GM12878 (cell line): Measurements from ENCODE around the gene KISS1R. TPM values are rescaled to one million over a fixed set of nuclear protein-coding genes. Genes with fewer than 3 reads are reported as not detected.
A peak's percentile ranks its signal among the peaks of the same experiment; 100 is the strongest.

Experiments used
- ASH2L ChIP-seq: fragments of 300-600, 200-600 bp; sonication (generic); IDR thresholded peaks from 2 replicates; pipeline ENCODE4 v1.6.1; 2017; ENCODE audit warnings: low read depth, mild to moderate bottlenecking, borderline replicate concordance
- CREM ChIP-seq: IDR thresholded peaks from 2 replicates; pipeline ENCODE4 v1.6.1; 2014; ENCODE audit warnings: antibody characterized with exemption, low read depth
- EED ChIP-seq: sonication (generic); IDR thresholded peaks from 2 replicates; pipeline ENCODE4 v1.6.1; 2016; ENCODE audit warnings: antibody characterized with exemption, low read depth
- ELK1 ChIP-seq: IDR thresholded peaks from 2 replicates; pipeline ENCODE4 v1.6.1; 2012; ENCODE audit warnings: low read depth, low read length, improper control_type of control experiment
- ETV6 ChIP-seq, 2 experiments: fragments of 450-650 bp in 1 of 2; IDR thresholded peaks in 1 of 2; conservative IDR thresholded peaks in 1 of 2; 2 replicates each; pipeline ENCODE4 v1.6.1; 2014; ENCODE audit warnings: antibody characterized with exemption in 1 of 2, borderline replicate concordance in 1 of 2, low read depth in 1 of 2, mild to moderate bottlenecking in 1 of 2, moderate library complexity in 1 of 2
- FOS ChIP-seq: IDR thresholded peaks from 3 replicates; pipeline ENCODE4 v1.6.1; 2011; ENCODE audit warnings: borderline replicate concordance; ENCODE audit not compliant: insufficient read length; ENCODE audit errors: extremely low read depth
- HDAC2 ChIP-seq: fragments of 200-600 bp; sonication (generic); IDR thresholded peaks from 2 replicates; pipeline ENCODE4 v1.6.1; 2017
- IKZF1 ChIP-seq: fragments of 450-650 bp; conservative IDR thresholded peaks from 2 replicates; pipeline ENCODE4 v1.6.1; 2017; ENCODE audit warnings: antibody characterized with exemption, mild to moderate bottlenecking
- IKZF2 ChIP-seq, 2 experiments: fragments of 450-650 bp; IDR thresholded peaks; 2 replicates each; pipeline ENCODE4 v1.6.1; 2017; ENCODE audit warnings: mild to moderate bottlenecking in 2 of 2, moderate library complexity in 2 of 2
- KLF5 ChIP-seq: fragments of 450-650 bp; IDR thresholded peaks from 2 replicates; pipeline ENCODE4 v1.6.1; 2014; ENCODE audit warnings: mild to moderate bottlenecking; ENCODE audit not compliant: partially characterized antibody
- NBN ChIP-seq: fragments of 450-650 bp; IDR thresholded peaks from 2 replicates; pipeline ENCODE4 v1.6.1; 2016
- NR2C1 ChIP-seq: fragments of 450-650 bp; IDR thresholded peaks from 2 replicates; pipeline ENCODE4 v1.6.1; 2017; ENCODE audit warnings: antibody characterized with exemption, mild to moderate bottlenecking, moderate library complexity
- POU2F2 ChIP-seq: IDR thresholded peaks from 3 replicates; pipeline ENCODE4 v1.6.1; 2011; ENCODE audit warnings: low read depth, mild to moderate bottlenecking, low read length, borderline replicate concordance
- REST ChIP-seq: IDR thresholded peaks from 2 replicates; pipeline ENCODE4 v1.6.1; 2012; ENCODE audit warnings: mild to moderate bottlenecking, low read depth, low read length
- RUNX3 ChIP-seq: IDR thresholded peaks from 2 replicates; pipeline ENCODE4 v1.6.1; 2012; ENCODE audit warnings: low read length, inconsistent platforms
- SIN3A ChIP-seq: IDR thresholded peaks from 2 replicates; pipeline ENCODE4 v1.6.1; 2012; ENCODE audit warnings: low read depth, low read length, improper control_type of control experiment
- SPI1 ChIP-seq: IDR thresholded peaks from 2 replicates; pipeline ENCODE4 v1.6.1; 2011; ENCODE audit warnings: low read depth, mild to moderate bottlenecking, low read length, moderate library complexity, borderline replicate concordance; ENCODE audit not compliant: insufficient read depth
- SREBF2 ChIP-seq: IDR thresholded peaks from 2 replicates; pipeline ENCODE4 v1.6.1; 2012; ENCODE audit warnings: mild to moderate bottlenecking, low read length
- TBL1XR1 ChIP-seq: IDR thresholded peaks from 2 replicates; pipeline ENCODE4 v1.6.1; 2012; ENCODE audit warnings: low read depth, low read length, improper control_type of control experiment
- TCF7 ChIP-seq: IDR thresholded peaks from 2 replicates; pipeline ENCODE4 v1.6.1; 2014; ENCODE audit warnings: antibody characterized with exemption, borderline replicate concordance
- YBX1 ChIP-seq: fragments of 450-650 bp; IDR thresholded peaks from 2 replicates; pipeline ENCODE4 v1.6.1; 2016; ENCODE audit warnings: antibody characterized with exemption
- ZBED1 ChIP-seq: IDR thresholded peaks from 2 replicates; pipeline ENCODE4 v1.6.1; 2016; ENCODE audit warnings: borderline replicate concordance
- ZNF687 ChIP-seq: fragments of 450-650 bp; IDR thresholded peaks from 2 replicates; pipeline ENCODE4 v1.6.1; 2017; ENCODE audit warnings: mild to moderate bottlenecking, moderate library complexity
- polyA plus RNA-seq, 11 experiments: library from polyadenylated mRNA; depleted of rRNA in 4 of 11; unstranded in 6 of 11; stranded (reverse) in 5 of 11; fragments of >200 nt; fragmentation: Nextera tagmentation in 4 of 11; fragmentation: Illumina TruSeq in 1 of 11; extraction: Ambion mirVana in 4 of 11; extraction: Trizol in 1 of 11; gene quantifications; 1 replicate in 1 of 11; 2 replicates in 10 of 11; pipeline versions ENCODE4 v1.2.1 to v1.2.3, GENCODE V29; 2011 to 2016; ENCODE audit warnings: inconsistent platforms in 2 of 11, missing spikeins in 2 of 11, low read depth in 1 of 11
- total RNA-seq, 4 experiments: library from RNA; depleted of rRNA in 3 of 4; stranded (reverse); fragments of >200 nt in 3 of 4; fragmentation: Illumina TruSeq in 1 of 4; extraction: Trizol in 1 of 4; gene quantifications; 2 replicates each; pipeline versions ENCODE4 v1.2.1 to v1.2.3, GENCODE V29; 2013 to 2021
- TF ChIP-seq, protein P1 (sequence below): IDR thresholded peaks from 2 replicates; pipeline ENCODE4 v1.6.1; 2012; ENCODE audit warnings: low read depth, low read length, improper control_type of control experiment

KISS1R gene
- total and polyA plus RNA-seq, 10 of the 15 experiments (the other 5 are each of a cell fraction or from before 2014, with no cell fraction given): 0.13 to 2.7 (median 1.4) TPM; not detected in 3

DNA sequence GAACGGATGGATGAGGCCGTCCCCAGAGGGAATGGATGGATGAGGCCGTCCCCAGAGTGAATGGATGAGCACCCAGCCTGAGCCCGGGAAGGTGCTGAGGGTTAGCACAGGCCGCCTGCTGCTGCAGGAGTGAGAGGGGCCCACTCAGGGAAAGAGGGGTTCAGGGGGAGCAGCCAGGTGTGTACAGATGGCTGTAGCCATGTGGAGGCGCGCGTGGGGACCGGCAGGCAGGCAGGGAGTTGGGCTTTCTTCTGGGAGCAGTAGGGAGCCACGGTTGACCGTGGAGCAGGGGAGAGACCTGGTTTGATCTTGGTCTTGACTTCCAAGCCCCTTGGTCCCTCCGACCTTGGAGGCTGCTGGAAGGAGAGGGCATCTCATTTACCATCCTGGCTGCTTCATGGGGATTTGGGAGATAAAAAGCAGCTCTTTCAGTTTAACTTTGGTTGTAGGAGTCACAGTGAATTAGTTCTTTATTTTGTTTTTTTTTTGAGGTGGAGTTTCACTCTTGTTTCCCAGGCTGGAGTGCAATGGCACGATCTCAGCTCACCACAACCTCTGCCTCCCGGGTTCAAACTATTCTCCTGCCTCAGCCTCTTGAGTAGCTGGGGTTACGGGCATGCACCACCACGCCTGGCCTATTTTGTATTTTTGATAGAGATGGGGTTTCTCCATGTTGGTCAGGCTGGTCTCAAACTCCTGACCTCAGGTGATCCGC lies 33.4 kb downstream of the KISS1R start (continued):
- TF ChIP-seq ZBED1: no peak
- TF ChIP-seq NR2C1: no peak
- TF ChIP-seq SIN3A: no peak
- TF ChIP-seq CREM: no peak
- TF ChIP-seq REST: no peak
- no peak for TF ChIP-seq HDAC2
- TF ChIP-seq YBX1: no peak
- TF ChIP-seq IKZF1: no peak; the same call in none of the 2 replicates
- peak; percentile 42 to 58 for TF ChIP-seq IKZF2 (IDR thresholded peaks at IDR 0.05)
- peak; percentile 45 for TF ChIP-seq ZNF687
- no peak for TF ChIP-seq ETV6 (conservative IDR thresholded peaks at IDR 0.05 in 1 of 2, IDR thresholded peaks at IDR 0.05 in 1 of 2; ENCODE audit: borderline replicate concordance in 1 of 2, low read depth in 1 of 2)
- TF ChIP-seq SREBF2: no peak
- TF ChIP-seq TBL1XR1: no peak
- no peak for TF ChIP-seq POU2F2
- no peak for TF ChIP-seq ELK1
- TF ChIP-seq, protein P1, sequence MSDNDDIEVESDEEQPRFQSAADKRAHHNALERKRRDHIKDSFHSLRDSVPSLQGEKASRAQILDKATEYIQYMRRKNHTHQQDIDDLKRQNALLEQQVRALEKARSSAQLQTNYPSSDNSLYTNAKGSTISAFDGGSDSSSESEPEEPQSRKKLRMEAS: no peak
- TF ChIP-seq EED: peak; percentile 63
- TF ChIP-seq FOS: no peak
- peak; percentile 18; the same call in 1 of the 2 replicates for TF ChIP-seq NBN
- no peak for TF ChIP-seq ASH2L
- no peak for TF ChIP-seq TCF7
- TF ChIP-seq KLF5: no peak
- TF ChIP-seq SPI1: no peak
- peak; percentile 55 for TF ChIP-seq RUNX3
